Stomach (tissue), 4 donors: ENCODE results near the gene PTPRM.

Experiments
- CTCF ChIP-seq, 7 experiments: fragments of 450-650 bp in 4 of 7; fragments of 200-600 bp in 3 of 7; sonication (generic) in 3 of 7; IDR thresholded peaks; one replicate each; pipeline ENCODE4 v1.5.1; 2016 to 2019; ENCODE audit warnings: antibody characterized with exemption in 7 of 7, control low read depth in 2 of 7, mild to moderate bottlenecking in 1 of 7
- POLR2A ChIP-seq, 4 donors: fragments of 450-650 bp; IDR thresholded peaks; one replicate each; pipeline ENCODE4 v1.6.1; 2016; ENCODE audit warnings: antibody characterized with exemption in 4 of 4, control low read depth in 2 of 4, mild to moderate bottlenecking in 1 of 4, moderate library complexity in 1 of 4

GRCh38 chr18:8424917-8425725 lies 858.0 kb downstream of the PTPRM start:
- TF ChIP-seq POLR2A (IDR thresholded peaks at IDR 0.05) (no peak), CTCF (IDR thresholded peaks at IDR 0.05) (no peak)
